GF-D8 (cell line): Measurements from ENCODE around the gene TSHR.
"Not testable (repeated sequence)": the region's sequence is repeated elsewhere in the genome, so short reads cannot be mapped to it uniquely, and the experiment has no call there.

Experiments used
- DNase-seq: peaks from one replicate; lab custom pipeline; 2025; lab: John Stamatoyannopoulos, UW

TSHR gene

GRCh38 chr14:81068176-81068782 lies 112.9 kb downstream of the TSHR start:
- DNase-seq: no peak

- DNase-seq: no peak
Measured at GRCh38 chr14:81070511-81070910, 115.1 kb downstream of the TSHR start.

- DNase-seq: no peak
Measured at GRCh38 chr14:81085596-81085995, 130.2 kb downstream of the TSHR start.

GRCh38 chr14:81087230-81087629 lies 131.8 kb downstream of the TSHR start:
- no peak for DNase-seq

GRCh38 chr14:81091139-81091538 lies 135.7 kb downstream of the TSHR start:
- DNase-seq: no peak

GRCh38 chr14:81091660-81092059 lies 136.2 kb downstream of the TSHR start:
- DNase-seq: no peak

GRCh38 chr14:81093651-81094050 lies 138.2 kb downstream of the TSHR start:
- DNase-seq: no peak

- no peak for DNase-seq
Measured at GRCh38 chr14:81095539-81095938, 140.1 kb downstream of the TSHR start.

- DNase-seq: no peak
Measured at GRCh38 chr14:81096656-81097055, 141.2 kb downstream of the TSHR start.

- no peak for DNase-seq
Measured at GRCh38 chr14:81102217-81102616, 146.8 kb downstream of the TSHR start.

- DNase-seq: no peak
Measured at GRCh38 chr14:81103443-81103842, 148.0 kb downstream of the TSHR start.

GRCh38 chr14:81105378-81105777 lies 150.0 kb downstream of the TSHR start:
- no peak for DNase-seq

GRCh38 chr14:81105961-81106360 lies 150.5 kb downstream of the TSHR start:
- DNase-seq: no peak

GRCh38 chr14:81110186-81110585 lies 154.8 kb downstream of the TSHR start:
- DNase-seq: no peak

- no peak for DNase-seq
Measured at GRCh38 chr14:81113176-81113575, 157.8 kb downstream of the TSHR start.

- not testable (repeated sequence) for DNase-seq
Measured at GRCh38 chr14:81113945-81114820, 158.8 kb downstream of the TSHR start.

- DNase-seq: no peak
Measured at GRCh38 chr14:81120501-81120900, 165.1 kb downstream of the TSHR start.

GRCh38 chr14:81122326-81122725 lies 166.9 kb downstream of the TSHR start:
- no peak for DNase-seq

- DNase-seq: no peak
Measured at GRCh38 chr14:81123811-81124210, 168.4 kb downstream of the TSHR start.

- DNase-seq: no peak
Measured at GRCh38 chr14:81125536-81125935, 170.1 kb downstream of the TSHR start.

- DNase-seq: peak; percentile 18
Measured at GRCh38 chr14:81127785-81128184, 172.4 kb downstream of the TSHR start.

GRCh38 chr14:81129242-81129641 lies 173.8 kb downstream of the TSHR start:
- DNase-seq: no peak

GRCh38 chr14:81132468-81132867 lies 177.0 kb downstream of the TSHR start:
- DNase-seq: no peak

GRCh38 chr14:81133400-81133799 lies 178.0 kb downstream of the TSHR start:
- no peak for DNase-seq
